KMS-11 (cell line): Measurements from ENCODE around the gene BCL2L2.

Experiments used
- H2AFZ ChIP-seq: fragments of 200-600 bp; sonication (generic); 2 replicates; pipeline ENCODE4 v1.6.1; 2016; ENCODE audit warnings: antibody characterized with exemption, mixed run types, low read depth
- H3K27ac ChIP-seq: fragments of 200-600 bp; sonication (generic); 2 replicates; pipeline ENCODE4 v1.6.1; 2016; ENCODE audit warnings: mild to moderate bottlenecking, mixed run types
- H3K27me3 ChIP-seq: fragments of 200-600 bp; sonication (generic); 2 replicates; pipeline ENCODE4 v1.6.1; 2017; ENCODE audit warnings: mild to moderate bottlenecking, low read depth, mixed run types, moderate library complexity; ENCODE audit not compliant: insufficient read depth
- H3K36me3 ChIP-seq: fragments of 200-600 bp; sonication (generic); 2 replicates; pipeline ENCODE4 v1.6.1; 2017; ENCODE audit warnings: mild to moderate bottlenecking, mixed run types; ENCODE audit not compliant: insufficient read depth
- H3K4me1 ChIP-seq: fragments of 200-600 bp; sonication (generic); 2 replicates; pipeline ENCODE4 v1.6.1; 2016; ENCODE audit warnings: mild to moderate bottlenecking, low read depth, mixed run types; ENCODE audit not compliant: poor library complexity, severe bottlenecking
- H3K4me2 ChIP-seq: fragments of 200-600 bp; sonication (generic); 2 replicates; pipeline ENCODE4 v1.7.0; 2016; ENCODE audit warnings: mild to moderate bottlenecking, mixed run types
- H3K4me3 ChIP-seq: fragments of 200-600 bp; sonication (generic); IDR thresholded peaks from 2 replicates; pipeline ENCODE4 v1.6.1; 2017; ENCODE audit warnings: low read depth, low read length, mixed read lengths; ENCODE audit not compliant: insufficient read depth
- H3K79me2 ChIP-seq: fragments of 200-600 bp; sonication (generic); 2 replicates; pipeline ENCODE4 v1.6.1; 2016; ENCODE audit warnings: low read depth, mixed run types; ENCODE audit not compliant: insufficient read depth
- H3K9ac ChIP-seq: fragments of 200-600 bp; sonication (generic); 2 replicates; pipeline ENCODE4 v1.6.1; 2016; ENCODE audit warnings: mild to moderate bottlenecking, mixed run types
- H4K20me1 ChIP-seq: fragments of 200-600 bp; sonication (generic); 2 replicates; pipeline ENCODE4 v1.6.1; 2016; ENCODE audit warnings: mild to moderate bottlenecking, mixed run types; ENCODE audit not compliant: insufficient read depth
- TF ChIP-seq, protein P1 (sequence below): fragments of 200-600 bp; sonication (generic); conservative IDR thresholded peaks from 2 replicates; pipeline ENCODE4 v1.6.1; 2017; ENCODE audit warnings: low read depth, mild to moderate bottlenecking, antibody characterized with exemption, low read length, moderate library complexity, mixed read lengths

Gene BCL2L2

DNA sequence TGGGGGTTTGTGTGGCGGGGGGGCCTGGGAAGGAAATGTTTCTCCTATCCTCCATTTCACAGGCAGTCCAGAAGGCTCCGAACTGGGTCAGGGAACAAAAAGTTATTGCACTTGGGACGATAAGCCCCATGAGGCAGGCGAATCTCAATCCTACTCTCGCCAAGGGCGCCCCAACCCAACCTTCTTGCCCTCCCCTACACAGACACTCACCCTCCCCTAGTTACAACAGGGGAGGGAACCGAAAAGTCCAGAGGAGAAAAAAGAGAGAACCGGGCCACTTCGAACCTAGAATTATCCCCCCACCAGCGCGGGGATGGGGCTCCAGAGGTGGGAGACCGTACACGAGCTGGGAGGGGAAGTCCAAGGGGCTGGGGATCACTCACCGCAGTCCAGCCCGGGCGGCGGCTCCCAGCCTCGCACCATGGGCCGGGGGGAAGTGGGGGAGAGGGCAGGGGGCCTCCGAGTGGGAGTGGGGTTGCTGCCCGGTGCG is 21.1 kb upstream of the BCL2L2 start:
- H4K20me1 ChIP-seq, result no peaks in the 10 kb centered on the region
- H3K4me3 ChIP-seq, result no peak overlapping the region
- 0 out of 2 replicates have a peak, but pooled peaks cover 4% of the 10 kb centered on the region for H3K79me2 ChIP-seq

DNA sequence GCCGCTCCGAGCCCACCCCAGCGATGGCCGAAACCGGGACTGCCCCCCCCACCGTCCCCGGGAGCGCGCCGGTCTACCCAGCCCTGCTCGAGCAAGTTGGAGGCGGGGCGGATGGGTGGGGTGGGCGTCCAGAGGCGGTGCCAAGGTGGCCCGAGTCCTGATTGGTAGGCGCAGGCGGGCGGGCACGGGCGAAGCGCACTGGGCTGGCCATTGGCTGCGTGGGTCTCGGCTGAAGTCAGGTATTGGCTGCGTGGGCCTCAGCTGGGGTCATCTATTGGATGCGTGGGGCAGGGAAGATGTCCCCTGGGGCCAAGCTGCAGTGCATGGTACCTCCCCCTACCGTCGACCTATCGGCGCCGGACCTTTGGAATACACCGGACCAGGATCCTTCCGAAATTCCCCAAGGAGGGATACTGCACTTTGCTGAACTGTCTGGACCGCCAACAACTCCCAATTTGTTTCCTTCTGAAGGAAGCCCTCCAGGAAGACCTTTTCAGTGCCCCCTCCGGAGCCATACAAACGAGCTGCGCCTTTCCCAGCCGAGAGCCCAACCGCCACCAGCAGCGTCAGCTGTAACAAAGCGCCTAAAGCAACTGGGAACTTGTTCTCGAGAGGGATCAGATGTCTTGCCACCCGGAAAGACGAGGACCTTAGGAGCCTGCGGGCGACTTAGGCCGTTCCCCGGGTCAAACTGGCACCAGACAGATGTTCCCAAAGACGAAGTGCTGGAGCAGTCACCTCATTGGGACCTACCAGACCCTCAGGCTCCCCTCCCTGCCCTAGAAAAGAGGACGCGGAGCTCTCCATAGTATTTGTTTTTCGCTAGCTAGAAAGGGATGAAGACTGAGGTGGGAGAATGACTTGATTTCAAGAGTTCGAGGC is 20.4 kb upstream of the BCL2L2 start, which contains the start of gene HOMEZ:
Gene HOMEZ, minus strand, starts transcription at position 113 of the 882 bp plus-strand sequence. CDS start 180 bp downstream, outside the sequence.
- no peak within 1 kb of the TSS for H3K4me3 ChIP-seq
- 0 out of 2 replicates have a peak, but pooled peaks cover 4% of the 10 kb centered on the region for H3K79me2 ChIP-seq
- H3K36me3 ChIP-seq, result no peaks in the 10 kb centered on the region
- H3K27me3 ChIP-seq, result no peaks in the 10 kb centered on the region
- peak within 1 kb of the TSS; percentile 93 for H2AFZ ChIP-seq
- H3K4me1 ChIP-seq, result peaks cover 11% of the 10 kb centered on the region
- H3K9ac ChIP-seq, result peak within 1 kb of the TSS; percentile 69; the same call in 1 of the 2 replicates
- H3K27ac ChIP-seq, result peak within 1 kb of the TSS; percentile 61
- no peaks in the 10 kb centered on the region for H4K20me1 ChIP-seq
- H3K4me2 ChIP-seq, result peak within 1 kb of the TSS; percentile 84
- TF ChIP-seq, protein P1, sequence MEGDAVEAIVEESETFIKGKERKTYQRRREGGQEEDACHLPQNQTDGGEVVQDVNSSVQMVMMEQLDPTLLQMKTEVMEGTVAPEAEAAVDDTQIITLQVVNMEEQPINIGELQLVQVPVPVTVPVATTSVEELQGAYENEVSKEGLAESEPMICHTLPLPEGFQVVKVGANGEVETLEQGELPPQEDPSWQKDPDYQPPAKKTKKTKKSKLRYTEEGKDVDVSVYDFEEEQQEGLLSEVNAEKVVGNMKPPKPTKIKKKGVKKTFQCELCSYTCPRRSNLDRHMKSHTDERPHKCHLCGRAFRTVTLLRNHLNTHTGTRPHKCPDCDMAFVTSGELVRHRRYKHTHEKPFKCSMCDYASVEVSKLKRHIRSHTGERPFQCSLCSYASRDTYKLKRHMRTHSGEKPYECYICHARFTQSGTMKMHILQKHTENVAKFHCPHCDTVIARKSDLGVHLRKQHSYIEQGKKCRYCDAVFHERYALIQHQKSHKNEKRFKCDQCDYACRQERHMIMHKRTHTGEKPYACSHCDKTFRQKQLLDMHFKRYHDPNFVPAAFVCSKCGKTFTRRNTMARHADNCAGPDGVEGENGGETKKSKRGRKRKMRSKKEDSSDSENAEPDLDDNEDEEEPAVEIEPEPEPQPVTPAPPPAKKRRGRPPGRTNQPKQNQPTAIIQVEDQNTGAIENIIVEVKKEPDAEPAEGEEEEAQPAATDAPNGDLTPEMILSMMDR, result no peak

More for the DNA sequence above, 21.1 kb upstream of the BCL2L2 start:
- peak overlapping the region; percentile 61 for H3K27ac ChIP-seq
- TF ChIP-seq, protein P1, result no peak
- no peaks in the 10 kb centered on the region for H3K36me3 ChIP-seq
- H3K4me2 ChIP-seq, result peak overlapping the region; percentile 68; the same call in 1 of the 2 replicates
- H3K4me1 ChIP-seq, result peaks cover 11% of the 10 kb centered on the region
- peak overlapping the region; percentile 67 for H2AFZ ChIP-seq
- H3K9ac ChIP-seq, result peak overlapping the region; percentile 69; the same call in 1 of the 2 replicates
- no peaks in the 10 kb centered on the region for H3K27me3 ChIP-seq

DNA sequence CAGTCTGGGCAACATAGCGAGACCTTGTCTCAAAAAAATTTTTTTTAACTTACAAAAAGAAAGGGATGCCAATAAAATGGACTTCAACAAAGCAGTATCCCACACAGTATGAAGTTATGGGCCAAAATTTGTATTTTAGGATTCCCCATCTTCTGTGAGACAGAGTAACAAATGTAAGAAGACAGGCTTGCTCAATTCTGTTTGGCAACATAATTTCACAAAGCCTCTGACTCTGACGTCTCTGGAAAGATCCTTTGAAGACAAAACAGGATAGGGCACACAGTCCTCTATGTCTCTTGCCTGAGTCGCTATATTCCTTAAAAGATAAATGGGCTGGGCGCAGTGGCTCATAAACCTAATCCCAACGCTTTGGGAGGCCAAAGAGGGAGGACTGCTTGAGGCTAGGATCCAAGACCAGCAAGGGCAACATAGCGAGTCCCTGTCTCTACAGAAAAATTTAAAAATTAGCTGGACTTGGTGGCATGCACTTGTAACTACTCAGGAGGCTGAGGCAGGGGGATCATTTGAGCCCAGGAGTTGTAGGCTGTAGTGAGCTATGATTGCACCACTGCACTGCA is 19.6 kb upstream of the BCL2L2 start:
- H3K27ac ChIP-seq, result peak overlapping the region; percentile 24; the same call in 1 of the 2 replicates

More for the DNA sequence above, 19.6 kb upstream of the BCL2L2 start:
- no peaks in the 10 kb centered on the region for H4K20me1 ChIP-seq
- peak overlapping the region; percentile 84 for H3K4me2 ChIP-seq
- H3K36me3 ChIP-seq, result no peaks in the 10 kb centered on the region
- H3K27me3 ChIP-seq, result no peaks in the 10 kb centered on the region
- no peak overlapping the region for H3K4me3 ChIP-seq
- H2AFZ ChIP-seq, result peak overlapping the region; percentile 93; the same call in 1 of the 2 replicates
- TF ChIP-seq, protein P1, result no peak
- peaks cover 11% of the 10 kb centered on the region for H3K4me1 ChIP-seq
- H3K79me2 ChIP-seq, result 0 out of 2 replicates have a peak, but pooled peaks cover 4% of the 10 kb centered on the region
- H3K9ac ChIP-seq, result peak overlapping the region; percentile 41; the same call in 1 of the 2 replicates
